Endothelial cell of umbilical vein (primary cell): ENCODE measurements around the gene APMAP. TPM values are rescaled to one million over a fixed set of nuclear protein-coding genes. Genes with fewer than 3 reads are reported as not detected.

Source experiments
- Bru-seq: library from RNA; stranded (reverse); fragments of 400-500 nt; gene quantifications from one replicate; lab custom pipeline; 2021; lab: Mats Ljungman, UMichigan
- BruChase-seq, 2 experiments: library from RNA; stranded (reverse); fragments of 400-500 nt; gene quantifications; one replicate each; lab custom pipeline; 2021; lab: Mats Ljungman, UMichigan
- BruUV-seq: library from RNA; stranded (reverse); fragments of 400-500 nt; replicated peaks from 2 replicates; lab custom pipeline; 2021; lab: Mats Ljungman, UMichigan
- CTCF ChIA-PET: fragments of 300-600, 350-600 bp; sonication (Branson Sonifier 250); formaldehyde crosslinking; loops from one replicate; lab custom pipeline; 2021; ENCODE audit warnings: antibody characterized with exemption, inconsistent platforms; lab: Charles Lee
- POLR2A ChIA-PET: fragments of 300-600, 350-600 bp; sonication (Branson Sonifier 250); formaldehyde crosslinking; loops from one replicate; lab custom pipeline; 2021; ENCODE audit warnings: antibody characterized with exemption, inconsistent platforms; lab: Charles Lee
- DNase-seq: peaks from one replicate; pipeline ENCODE4 v3.0.0-alpha.2; 2011; ENCODE audit warnings: low read depth, low spot score
- FAIRE-seq: peaks from 2 replicates; lab custom pipeline; 2011; peaks lifted over from hg19 to GRCh38; lab: Jason Lieb, UNC
- H2AFZ ChIP-seq: 2 replicates; pipeline ENCODE4 v1.6.0; 2012; ENCODE audit warnings: low read depth, low read length, control low read depth, inconsistent platforms
- H3K27ac ChIP-seq: 2 replicates; pipeline ENCODE4 v1.5.1; 2011; ENCODE audit warnings: low read depth, mild to moderate bottlenecking, control low read depth, low read length, moderate library complexity; ENCODE audit not compliant: insufficient read depth
- H3K27me3 ChIP-seq, 2 experiments: 2 replicates each; pipeline versions ENCODE4 v1.6.0 to v1.6.1; 2011; ENCODE audit warnings: low read length in 2 of 2, mixed read lengths in 1 of 2; ENCODE audit not compliant: control insufficient read depth in 2 of 2, insufficient read depth in 2 of 2
- H3K36me3 ChIP-seq, 2 experiments: 2 replicates in 1 of 2; 3 replicates in 1 of 2; pipeline ENCODE4 v1.5.1; 2011; ENCODE audit warnings: low read length in 2 of 2, mild to moderate bottlenecking in 1 of 2, moderate library complexity in 1 of 2; ENCODE audit not compliant: control insufficient read depth in 2 of 2, insufficient read depth in 2 of 2; ENCODE audit errors: extremely low read depth in 1 of 2
- H3K4me1 ChIP-seq: 3 replicates; pipeline ENCODE4 v1.5.1; 2011; ENCODE audit warnings: mild to moderate bottlenecking, low read length; ENCODE audit not compliant: control insufficient read depth, insufficient read depth; ENCODE audit errors: extremely low read depth
- H3K4me2 ChIP-seq: 2 replicates; pipeline ENCODE4 v1.6.1; 2011; ENCODE audit warnings: low read length, control low read depth, mixed read lengths; ENCODE audit not compliant: insufficient read depth
- H3K4me3 ChIP-seq, 3 experiments: fragments of 200-600 bp in 1 of 3; sonication (generic), shearing (Covaris generic) in 1 of 3; replicated peaks in 1 of 3; 2 replicates each; pipeline ENCODE4 v1.5.1; 2011 to 2016; ENCODE audit warnings: control low read depth in 3 of 3, low read length in 3 of 3, mild to moderate bottlenecking in 2 of 3, inconsistent platforms in 1 of 3, low read depth in 1 of 3, moderate library complexity in 1 of 3; ENCODE audit not compliant: insufficient read depth in 1 of 3
- H3K79me2 ChIP-seq: 2 replicates; pipeline ENCODE4 v1.6.0; 2012; ENCODE audit warnings: low read length, inconsistent platforms; ENCODE audit not compliant: control insufficient read depth, insufficient read depth
- H3K9ac ChIP-seq: replicated peaks from 2 replicates; pipeline ENCODE3; 2011; ENCODE audit warnings: low read length, control low read depth; ENCODE audit not compliant: insufficient read depth; ENCODE audit errors: extremely low read depth
- H3K9me1 ChIP-seq: replicated peaks from 3 replicates; pipeline ENCODE4 v1.6.0; 2011; ENCODE audit warnings: mild to moderate bottlenecking, low read length; ENCODE audit not compliant: control insufficient read depth, insufficient read depth; ENCODE audit errors: extremely low read depth
- H3K9me3 ChIP-seq: replicated peaks from 2 replicates; pipeline ENCODE4 v1.5.1; 2012; ENCODE audit warnings: low read length, inconsistent platforms; ENCODE audit not compliant: control insufficient read depth, insufficient read depth
- H4K20me1 ChIP-seq: replicated peaks from 2 replicates; pipeline ENCODE3; 2011; ENCODE audit warnings: mild to moderate bottlenecking, low read length; ENCODE audit not compliant: control insufficient read depth, insufficient read depth; ENCODE audit errors: extremely low read depth
- EZH2 ChIP-seq: IDR thresholded peaks from 2 replicates; pipeline ENCODE4 v1.6.1; 2012; ENCODE audit warnings: borderline replicate concordance, low read depth, mild to moderate bottlenecking, moderate library complexity, low read length, inconsistent platforms; ENCODE audit not compliant: severe bottlenecking
- FOS ChIP-seq: IDR thresholded peaks from 2 replicates; pipeline ENCODE4 v1.6.1; 2011; ENCODE audit warnings: mild to moderate bottlenecking, low read length, moderate library complexity, borderline replicate concordance; ENCODE audit not compliant: insufficient read depth
- GATA2 ChIP-seq: IDR thresholded peaks from 2 replicates; pipeline ENCODE4 v1.7.0; 2011; ENCODE audit warnings: low read depth, mild to moderate bottlenecking, moderate library complexity, mixed read lengths, low read length; ENCODE audit not compliant: insufficient read length, insufficient read depth
- JUN ChIP-seq: IDR thresholded peaks from 2 replicates; pipeline ENCODE4 v1.6.1; 2011; ENCODE audit warnings: borderline replicate concordance, low read depth; ENCODE audit not compliant: insufficient read length, insufficient read depth
- MYC ChIP-seq: IDR thresholded peaks from one replicate; pipeline ENCODE4 v1.6.1; 2011; ENCODE audit warnings: mild to moderate bottlenecking, low read depth, low read length
- POLR2A ChIP-seq: IDR thresholded peaks from 2 replicates; pipeline ENCODE4 v1.6.1; 2012; ENCODE audit warnings: low read depth, mild to moderate bottlenecking, control low read depth, low read length
- POLR2AphosphoS5 ChIP-seq: IDR thresholded peaks from 2 replicates; pipeline ENCODE4 v1.6.1; 2012; ENCODE audit warnings: low read depth, mild to moderate bottlenecking, control low read depth, low read length, moderate library complexity; ENCODE audit not compliant: insufficient read depth
- dilution Hi-C: fragments of 300-500 bp; cut with MboI; formaldehyde crosslinking; loops from one replicate; pipeline ENCODE4 v1.15.0; 2019; ENCODE audit warnings: low sequenced_read_pairs; ENCODE audit not compliant: extremely low pct_ligation_motif_present
- intact Hi-C: fragments of 100-400 bp; cut with micrococcal nuclease; formaldehyde crosslinking; loops from one replicate; pipeline ENCODE4 v1.10.0; 2022
- long read RNA-seq: library from polyadenylated mRNA; stranded (forward); transcript quantifications from one replicate; pipeline ENCODE4 v2.0.0, GENCODE V29; 2021
- polyA minus RNA-seq, 3 experiments: library from RNA; depleted of rRNA, polyadenylated mRNA; stranded (reverse); fragments of >200 nt; gene quantifications; 1 replicate in 1 of 3; 2 replicates in 2 of 3; pipeline ENCODE4 v1.2.3, GENCODE V29; 2011
- polyA plus RNA-seq, 4 experiments: library from polyadenylated mRNA; depleted of rRNA in 3 of 4; stranded (reverse) in 3 of 4; unstranded in 1 of 4; fragments of >200 nt; gene quantifications; 2 replicates each; pipeline versions ENCODE4 v1.2.1 to v1.2.3, GENCODE V29; 2011 to 2012; ENCODE audit warnings: missing spikeins in 1 of 4
- total RNA-seq: library from RNA; stranded (reverse); gene quantifications from 2 replicates; pipeline ENCODE4 v1.2.3, GENCODE V29; 2021
- TF ChIP-seq, protein P1 (sequence below), 2 donors: IDR thresholded peaks; 1 replicate in 1 of 2; 2 replicates in 1 of 2; pipeline ENCODE4 v1.5.1; 2011; ENCODE audit warnings: low read length in 2 of 2, mild to moderate bottlenecking in 2 of 2, moderate library complexity in 2 of 2, control low read depth in 1 of 2, inconsistent platforms in 1 of 2, low read depth in 1 of 2; ENCODE audit not compliant: insufficient read depth in 1 of 2; ENCODE audit errors: extremely low read depth in 1 of 2
- TF ChIP-seq, protein P2 (sequence below): IDR thresholded peaks from 2 replicates; pipeline ENCODE4 v1.6.1; 2011; ENCODE audit not compliant: insufficient read depth, insufficient read length

APMAP gene, protein sequence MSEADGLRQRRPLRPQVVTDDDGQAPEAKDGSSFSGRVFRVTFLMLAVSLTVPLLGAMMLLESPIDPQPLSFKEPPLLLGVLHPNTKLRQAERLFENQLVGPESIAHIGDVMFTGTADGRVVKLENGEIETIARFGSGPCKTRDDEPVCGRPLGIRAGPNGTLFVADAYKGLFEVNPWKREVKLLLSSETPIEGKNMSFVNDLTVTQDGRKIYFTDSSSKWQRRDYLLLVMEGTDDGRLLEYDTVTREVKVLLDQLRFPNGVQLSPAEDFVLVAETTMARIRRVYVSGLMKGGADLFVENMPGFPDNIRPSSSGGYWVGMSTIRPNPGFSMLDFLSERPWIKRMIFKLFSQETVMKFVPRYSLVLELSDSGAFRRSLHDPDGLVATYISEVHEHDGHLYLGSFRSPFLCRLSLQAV
- total RNA-seq, result 105 and 110 TPM in 2 replicates
- 58.3 and 80.7 TPM in 2 replicates for polyA plus RNA-seq
- polyA plus RNA-seq (2011; cell fraction: cytosol; rRNA removed), result 74.1 and 81.8 TPM in 2 replicates
- polyA plus RNA-seq (2011; cell fraction: nucleus; rRNA removed), result 43.5 and 53.7 TPM in 2 replicates
- polyA plus RNA-seq (2012), result 159 and 177 TPM in 2 replicates
- 61.5 and 64.5 TPM in 2 replicates for polyA minus RNA-seq
- 9.1 TPM for polyA minus RNA-seq (2011; cell fraction: cytosol; rRNA and poly(A)+ RNA removed)
- 13.5 and 13.8 TPM in 2 replicates for polyA minus RNA-seq (2011; cell fraction: nucleus; rRNA and poly(A)+ RNA removed)
- percentile 62 among the genes with signal in this experiment for Bru-seq, nascent RNA
- BruChase-seq, experiment 1, labeled RNA remaining after a 6-hour chase, result percentile 79 among the genes with signal in this experiment
- percentile 73 among the genes with signal in this experiment for BruChase-seq, experiment 2, labeled RNA remaining after a 2-hour chase
- long read RNA-seq, transcript APMAP-201 (9 exons, 2,430 nt), result major isoform, 521 of 588 reads
- long read RNA-seq, transcript APMAP-202 (10 exons, 2,117 nt), result minor isoform, 6 of 588 reads
- long read RNA-seq, partial matches to known transcripts, result 24 of 588 reads
- long read RNA-seq, other reads (novel, unspliced or antisense), result 37 of 588 reads

DNA sequence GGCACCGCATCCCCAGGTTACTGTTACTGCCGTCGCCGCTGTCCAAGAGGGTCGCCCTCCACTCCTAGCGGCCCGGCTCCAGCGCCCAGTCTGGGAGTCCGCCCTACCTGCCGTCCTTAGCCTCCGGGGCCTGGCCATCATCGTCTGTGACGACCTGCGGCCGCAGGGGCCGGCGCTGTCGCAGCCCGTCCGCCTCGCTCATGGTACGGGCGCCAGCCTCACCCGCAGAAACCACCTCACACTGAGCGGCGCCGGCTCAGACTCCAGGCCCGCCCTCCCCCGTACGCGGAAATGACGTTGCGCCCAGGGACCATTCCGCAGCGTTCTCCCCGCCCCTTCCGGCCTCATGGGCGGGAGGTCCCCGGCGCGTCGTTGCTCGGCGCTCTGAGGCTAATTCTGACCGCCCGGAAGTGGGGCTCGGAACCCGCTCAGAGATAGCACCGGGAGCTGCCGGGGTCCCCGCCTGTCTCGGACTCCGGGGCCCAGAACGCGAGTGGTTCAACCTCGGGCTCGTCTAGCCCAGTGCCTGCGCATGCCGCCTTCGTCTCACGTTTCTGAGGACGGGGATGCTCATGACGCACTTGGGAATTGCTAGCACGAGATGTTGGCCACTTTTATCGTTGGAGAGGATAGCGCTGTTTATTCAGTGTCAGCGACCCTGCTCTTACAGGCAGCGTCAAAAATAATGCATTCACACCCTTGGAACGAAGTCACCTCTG is at the start of gene APMAP:
APMAP (minus strand) TSS at position 265 of the 719 bp plus-strand sequence; CDS start at position 202, 63 bp downstream.
- POLR2A ChIA-PET, result no interaction called here
- CTCF ChIA-PET, result interaction anchor here (1.9 to 4.7 kb wide), 2 partner anchors 71 to 1055 kb away, joined by 6 to 96 read pairs; no protein-coding TSS in a partner anchor
- intact Hi-C loops, result loop anchor here (1.0 to 2.0 kb wide), 3 partner anchors 203 to 704 kb away; partner anchors contain the start of genes ABHD12, ENTPD6 and ZNF337

More for the DNA sequence above, at the start of gene APMAP:
- Histone ChIP-seq H3K4me3 (peak within 1 kb of the TSS; percentile 33 to 66 (median 58)), H3K79me2 (peaks cover 26% of the 10 kb centered on the region), H3K27me3 (peaks cover 0 to 2% of the 10 kb centered on the region in 2 experiments), H3K36me3 (no peaks in the 10 kb centered on the region), H4K20me1 (no peaks in the 10 kb centered on the region), H2AFZ (peak within 1 kb of the TSS; percentile 83), H3K9me1 (no peaks in the 10 kb centered on the region), H3K4me2 (peak within 1 kb of the TSS; percentile 76), H3K4me1 (peaks cover 19% of the 10 kb centered on the region), H3K9ac (peak within 1 kb of the TSS; percentile 74), H3K9me3 (no peaks in the 10 kb centered on the region), H3K27ac (peak within 1 kb of the TSS; percentile 73)
- BruUV-seq, result TSS peak; percentile 99
- FAIRE-seq (peak; percentile 80), DNase-seq (peak; percentile 90)
- dilution Hi-C loops, result no loop called here
- TF ChIP-seq, protein P1, sequence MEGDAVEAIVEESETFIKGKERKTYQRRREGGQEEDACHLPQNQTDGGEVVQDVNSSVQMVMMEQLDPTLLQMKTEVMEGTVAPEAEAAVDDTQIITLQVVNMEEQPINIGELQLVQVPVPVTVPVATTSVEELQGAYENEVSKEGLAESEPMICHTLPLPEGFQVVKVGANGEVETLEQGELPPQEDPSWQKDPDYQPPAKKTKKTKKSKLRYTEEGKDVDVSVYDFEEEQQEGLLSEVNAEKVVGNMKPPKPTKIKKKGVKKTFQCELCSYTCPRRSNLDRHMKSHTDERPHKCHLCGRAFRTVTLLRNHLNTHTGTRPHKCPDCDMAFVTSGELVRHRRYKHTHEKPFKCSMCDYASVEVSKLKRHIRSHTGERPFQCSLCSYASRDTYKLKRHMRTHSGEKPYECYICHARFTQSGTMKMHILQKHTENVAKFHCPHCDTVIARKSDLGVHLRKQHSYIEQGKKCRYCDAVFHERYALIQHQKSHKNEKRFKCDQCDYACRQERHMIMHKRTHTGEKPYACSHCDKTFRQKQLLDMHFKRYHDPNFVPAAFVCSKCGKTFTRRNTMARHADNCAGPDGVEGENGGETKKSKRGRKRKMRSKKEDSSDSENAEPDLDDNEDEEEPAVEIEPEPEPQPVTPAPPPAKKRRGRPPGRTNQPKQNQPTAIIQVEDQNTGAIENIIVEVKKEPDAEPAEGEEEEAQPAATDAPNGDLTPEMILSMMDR (IDR thresholded peaks at IDR 0.05; ENCODE audit: extremely low read depth in 1 of 2, insufficient read depth in 1 of 2, low read depth in 1 of 2, low read length in 2 of 2), result no peak
- no peak for TF ChIP-seq JUN
- TF ChIP-seq EZH2, result no peak
- TF ChIP-seq MYC, result no peak
- TF ChIP-seq, protein P2, sequence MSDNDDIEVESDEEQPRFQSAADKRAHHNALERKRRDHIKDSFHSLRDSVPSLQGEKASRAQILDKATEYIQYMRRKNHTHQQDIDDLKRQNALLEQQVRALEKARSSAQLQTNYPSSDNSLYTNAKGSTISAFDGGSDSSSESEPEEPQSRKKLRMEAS, result peak; percentile 57
- TF ChIP-seq POLR2A, result peak; percentile 96
- TF ChIP-seq FOS, result peak; percentile 7
- no peak for TF ChIP-seq GATA2
- TF ChIP-seq POLR2AphosphoS5, result peak; percentile 93
